MM.1S (cell line): ENCODE measurements around the gene SHMT2.

Source experiments
- EZH2 ChIP-seq: fragments of 300-600 bp; sonication (generic); optimal IDR thresholded peaks from 2 replicates; pipeline ENCODE3; 2017; ENCODE audit warnings: low read depth, mild to moderate bottlenecking, antibody characterized with exemption, low read length, mixed read lengths
- TF ChIP-seq, protein P1 (sequence below): fragments of 300-600 bp; sonication (generic); IDR thresholded peaks from 2 replicates; pipeline ENCODE4 v1.5.1; 2016; ENCODE audit warnings: antibody characterized with exemption, low read length, mixed read lengths

DNA sequence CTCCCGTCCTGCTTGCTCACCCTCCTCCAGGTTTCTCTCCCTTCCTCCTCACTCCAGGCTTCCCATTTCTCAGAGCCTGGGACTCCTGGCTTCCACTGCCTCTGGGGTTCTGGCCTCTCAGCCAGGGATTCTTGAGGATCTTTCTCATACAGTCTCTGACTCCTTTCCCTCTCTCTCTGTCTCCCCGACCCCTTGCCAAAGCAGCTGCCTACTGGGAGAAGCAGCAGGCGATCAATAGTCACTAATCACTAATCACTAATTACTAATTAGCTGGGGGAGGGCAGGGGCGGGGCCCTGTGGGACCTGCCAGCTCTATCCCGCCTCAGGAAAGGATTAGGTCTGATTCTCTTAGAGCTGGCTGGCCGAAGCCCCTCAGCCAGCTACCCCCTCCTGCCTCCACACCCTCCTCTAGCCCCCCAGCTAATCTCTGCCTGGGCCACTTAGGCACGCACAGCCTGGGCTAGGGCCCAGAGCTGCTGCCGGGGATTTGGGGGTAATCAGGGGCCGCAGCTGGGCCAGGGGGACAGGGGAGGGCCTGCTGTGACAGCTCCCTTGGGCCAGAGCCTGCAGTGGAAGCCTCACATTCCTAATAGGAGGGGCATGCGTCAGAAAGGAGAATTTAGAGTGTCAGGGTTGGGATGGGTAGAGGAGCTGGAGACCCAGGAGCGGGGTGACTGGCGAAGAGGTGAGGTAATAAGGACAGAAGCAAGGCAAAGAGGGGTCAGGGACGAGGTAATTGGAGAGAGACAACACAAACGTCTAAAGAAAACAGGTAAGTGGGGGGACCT is 10.1 kb upstream of the SHMT2 start:
- TF ChIP-seq, protein P1, sequence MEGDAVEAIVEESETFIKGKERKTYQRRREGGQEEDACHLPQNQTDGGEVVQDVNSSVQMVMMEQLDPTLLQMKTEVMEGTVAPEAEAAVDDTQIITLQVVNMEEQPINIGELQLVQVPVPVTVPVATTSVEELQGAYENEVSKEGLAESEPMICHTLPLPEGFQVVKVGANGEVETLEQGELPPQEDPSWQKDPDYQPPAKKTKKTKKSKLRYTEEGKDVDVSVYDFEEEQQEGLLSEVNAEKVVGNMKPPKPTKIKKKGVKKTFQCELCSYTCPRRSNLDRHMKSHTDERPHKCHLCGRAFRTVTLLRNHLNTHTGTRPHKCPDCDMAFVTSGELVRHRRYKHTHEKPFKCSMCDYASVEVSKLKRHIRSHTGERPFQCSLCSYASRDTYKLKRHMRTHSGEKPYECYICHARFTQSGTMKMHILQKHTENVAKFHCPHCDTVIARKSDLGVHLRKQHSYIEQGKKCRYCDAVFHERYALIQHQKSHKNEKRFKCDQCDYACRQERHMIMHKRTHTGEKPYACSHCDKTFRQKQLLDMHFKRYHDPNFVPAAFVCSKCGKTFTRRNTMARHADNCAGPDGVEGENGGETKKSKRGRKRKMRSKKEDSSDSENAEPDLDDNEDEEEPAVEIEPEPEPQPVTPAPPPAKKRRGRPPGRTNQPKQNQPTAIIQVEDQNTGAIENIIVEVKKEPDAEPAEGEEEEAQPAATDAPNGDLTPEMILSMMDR = no peak
- TF ChIP-seq EZH2 = no peak
